Astrocyte of the cerebellum (primary cell): ENCODE results near the gene OR6P1.

Experiments
- DNase-seq: peaks from one replicate; pipeline ENCODE4 v3.0.0-alpha.2; 2011; ENCODE audit warnings: low read depth
- H3K4me3 ChIP-seq: 2 replicates; pipeline ENCODE4 v1.5.1; 2011; ENCODE audit warnings: mild to moderate bottlenecking, low read depth, low read length, moderate library complexity
- CTCF ChIP-seq: IDR thresholded peaks from 2 replicates; pipeline ENCODE4 v1.5.1; 2012; ENCODE audit warnings: low read length, low read depth, moderate library complexity, mild to moderate bottlenecking; ENCODE audit errors: missing control alignments
- in situ Hi-C: cut with HindIII; loops from 2 replicates; pipeline ENCODE4 v1.10.0; 2017; ENCODE audit warnings: low sequenced_read_pairs

Gene OR6P1

GRCh38 chr1:158521666-158522058, 48.7 kb downstream of the OR6P1 start:
- no peak for TF ChIP-seq CTCF
- no peak overlapping the region for H3K4me3 ChIP-seq
- in situ Hi-C loops: no loop called here
- DNase-seq: no peak

GRCh38 chr1:158520955-158521665, 49.3 kb downstream of the OR6P1 start:
- DNase-seq: no peak
- no peak for TF ChIP-seq CTCF
- in situ Hi-C loops: no loop called here
- no peak overlapping the region for H3K4me3 ChIP-seq

GRCh38 chr1:158520021-158520420, 50.4 kb downstream of the OR6P1 start:
- in situ Hi-C loops: no loop called here
- no peak overlapping the region for H3K4me3 ChIP-seq
- TF ChIP-seq CTCF: no peak
- DNase-seq: no peak

- DNase-seq: no peak
- no peak for TF ChIP-seq CTCF
- H3K4me3 ChIP-seq: no peak overlapping the region
- in situ Hi-C loops: no loop called here
Observed at GRCh38 chr1:158516966-158517365, 53.4 kb downstream of the OR6P1 start.
